ENCODE results near the gene MYO9A.

- TF ChIP-seq CTCF (IDR thresholded peaks at IDR 0.05; ENCODE audit: borderline replicate concordance, extremely low read depth, low read length, poor library complexity, severe bottlenecking) (peak; percentile 74), EZH2 (IDR thresholded peaks at IDR 0.05; ENCODE audit: borderline replicate concordance, low read depth, low read length, severe bottlenecking) (no peak)
These were observed 316.9 kb downstream of the MYO9A start for GRCh38 chr15:71800835-71801745.
